Stimulated activated naive CD4-positive, alpha-beta T cell (primary cell): ENCODE results near the gene CASZ1.

Experiments used
- DNase-seq, 6 experiments: peaks; one replicate each; lab custom pipeline; 2025; lab: John Stamatoyannopoulos, UW

CASZ1 gene

DNA sequence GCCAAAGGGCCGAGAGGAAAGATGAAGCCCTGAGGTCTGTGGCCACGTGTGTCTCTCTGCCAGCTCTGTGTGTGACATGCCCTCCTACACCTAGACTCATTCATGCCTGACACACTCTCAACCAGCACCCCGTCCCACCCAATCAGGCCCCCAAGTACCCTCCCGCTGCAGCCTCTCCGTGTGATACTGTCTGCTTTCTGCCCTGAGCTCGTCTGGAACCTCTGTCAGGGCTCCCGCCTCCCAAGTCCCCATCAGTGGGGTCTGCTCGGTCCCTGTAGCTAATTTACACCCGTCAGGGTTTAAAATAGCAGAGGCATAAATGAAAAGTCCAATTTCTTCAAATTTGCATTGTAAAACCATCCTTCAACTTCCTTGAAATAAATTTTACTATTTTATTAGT is 20.7 kb downstream of the CASZ1 start:
- no peak for DNase-seq

- no peak for DNase-seq
Measured at GRCh38 chr1:10774615-10775310, 21.7 kb downstream of the CASZ1 start.

DNA sequence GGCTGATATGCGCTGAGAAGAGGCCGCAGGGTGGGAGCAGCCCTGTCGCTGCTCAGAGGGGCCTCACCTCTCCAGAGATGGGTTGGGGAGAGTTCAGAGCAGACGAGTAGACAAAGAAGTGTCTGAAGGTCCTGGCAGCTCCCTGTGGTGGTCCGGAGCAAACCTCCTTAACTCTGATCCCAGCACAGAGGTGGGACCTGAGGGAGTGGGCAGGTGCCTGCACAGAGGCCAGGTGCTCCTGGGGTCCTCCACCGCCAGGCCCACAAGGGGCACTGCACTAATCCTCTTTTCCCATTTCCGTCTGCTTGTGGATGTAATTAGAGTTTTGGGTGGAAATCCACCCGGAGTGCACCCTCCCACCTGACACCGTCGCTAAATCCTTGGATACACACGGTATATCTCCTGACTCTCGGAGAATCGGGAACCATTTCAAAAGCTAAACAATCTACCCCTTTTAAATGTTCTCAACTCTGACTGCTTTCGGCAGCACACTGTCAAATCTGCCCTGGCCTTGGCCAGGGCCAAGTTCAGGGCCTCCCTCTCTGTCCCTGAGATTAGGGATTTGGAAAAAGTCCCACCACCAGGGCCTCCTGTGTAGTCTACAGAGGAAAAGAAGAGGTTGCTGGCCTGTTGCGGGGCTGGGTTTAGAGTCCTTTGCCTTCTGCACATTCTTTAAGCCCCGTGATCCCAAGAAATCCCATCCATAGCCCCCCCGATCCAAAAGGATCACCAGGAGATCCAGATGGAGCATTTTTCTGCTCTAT is 22.4 kb downstream of the CASZ1 start:
- no peak for DNase-seq

DNA sequence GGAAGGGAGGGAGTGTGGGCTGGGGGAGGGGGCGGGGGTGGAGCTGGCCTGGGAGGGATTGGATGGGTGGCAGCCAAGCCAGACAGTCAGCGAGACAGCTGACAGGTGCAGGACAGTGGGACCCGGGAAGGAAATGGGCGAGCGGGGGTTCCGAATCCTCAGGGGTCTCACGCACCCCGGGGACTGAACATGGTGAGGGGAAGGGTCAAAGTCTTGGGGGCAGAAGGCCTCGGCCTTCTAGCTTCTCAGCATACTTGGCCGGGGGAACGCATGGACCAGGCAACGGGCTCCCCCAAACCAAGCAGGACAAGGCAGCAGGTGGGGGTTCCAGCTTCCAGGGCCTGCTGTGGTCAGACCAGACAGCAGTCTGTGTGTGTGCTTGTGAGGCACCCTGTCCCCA is 23.1 kb downstream of the CASZ1 start:
- no peak for DNase-seq

GRCh38 chr1:10772711-10773110 is 23.7 kb downstream of the CASZ1 start:
- no peak for DNase-seq

GRCh38 chr1:10771789-10772188 is 24.7 kb downstream of the CASZ1 start:
- no peak for DNase-seq

- no peak for DNase-seq
Measured at GRCh38 chr1:10768552-10768951, 27.9 kb downstream of the CASZ1 start.

GRCh38 chr1:10767282-10767681 is 29.2 kb downstream of the CASZ1 start:
- no peak for DNase-seq

GRCh38 chr1:10765734-10766478 is 30.5 kb downstream of the CASZ1 start:
- DNase-seq: no peak

- no peak for DNase-seq
Measured at GRCh38 chr1:10765304-10765703, 31.1 kb downstream of the CASZ1 start.

DNA sequence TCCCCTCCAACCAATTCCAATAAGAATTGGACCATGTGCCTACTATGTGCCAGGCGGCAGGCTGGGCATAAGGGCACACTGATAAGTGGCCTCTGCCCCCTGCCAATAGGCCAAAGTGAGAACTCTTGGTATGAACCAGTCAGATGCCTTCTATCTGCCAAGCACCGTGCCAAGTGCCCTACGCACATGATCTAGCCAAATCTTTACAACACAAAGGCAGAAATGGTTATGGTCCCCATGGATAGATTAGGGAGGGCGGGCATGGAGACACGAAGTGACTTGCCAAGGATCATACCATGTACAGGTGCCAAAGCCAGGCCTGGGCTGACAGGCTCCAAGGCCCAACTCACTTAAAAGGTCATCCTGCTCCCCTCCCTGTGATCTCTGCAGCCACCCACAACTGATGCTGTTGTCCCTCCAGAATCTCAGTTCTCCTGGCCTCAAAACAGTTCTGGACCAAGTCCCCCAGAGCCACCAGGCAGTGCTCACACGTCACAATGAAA is 32.1 kb downstream of the CASZ1 start:
- DNase-seq: no peak

DNA sequence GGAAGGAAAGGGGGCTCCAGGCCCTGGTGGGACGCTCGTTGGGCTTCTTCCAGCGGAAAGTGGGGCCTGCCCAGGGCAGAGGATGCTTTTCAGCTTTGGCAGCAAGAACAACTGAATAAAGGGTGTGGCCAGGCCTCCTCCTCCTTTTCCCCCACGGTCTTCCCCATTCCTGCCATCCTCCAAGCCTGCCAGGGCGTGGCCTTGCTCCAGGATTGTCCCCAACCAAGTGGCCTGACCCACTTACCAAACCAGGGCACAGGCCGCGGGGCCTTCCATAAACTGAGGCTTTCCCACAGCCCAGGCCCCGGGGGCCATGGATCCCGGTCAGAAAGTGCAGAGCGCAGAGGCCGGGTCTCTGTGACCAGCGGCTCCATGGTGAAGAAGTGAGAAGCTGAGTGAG is 33.6 kb downstream of the CASZ1 start:
- DNase-seq: no peak

DNA sequence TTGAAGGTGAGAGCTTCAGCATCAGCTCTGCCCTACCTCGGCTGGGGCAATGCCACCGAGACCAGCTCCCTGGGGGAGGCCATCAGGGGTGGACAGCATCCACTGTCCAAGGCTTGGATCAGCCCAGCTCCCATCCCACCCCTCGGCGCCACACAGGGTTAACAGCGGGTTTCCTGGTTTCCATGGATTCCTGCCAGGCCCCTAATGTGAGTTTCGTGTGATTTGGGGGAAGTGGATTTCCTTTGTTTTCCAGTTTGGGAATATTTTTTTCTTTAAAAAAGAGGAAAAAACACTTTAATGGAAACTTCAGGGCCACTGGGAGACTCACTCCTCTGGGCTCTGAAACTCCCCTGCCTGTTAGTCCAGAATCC is 34.3 kb downstream of the CASZ1 start:
- DNase-seq: no peak

- no peak for DNase-seq
Measured at GRCh38 chr1:10761503-10762152, 34.8 kb downstream of the CASZ1 start.

DNA sequence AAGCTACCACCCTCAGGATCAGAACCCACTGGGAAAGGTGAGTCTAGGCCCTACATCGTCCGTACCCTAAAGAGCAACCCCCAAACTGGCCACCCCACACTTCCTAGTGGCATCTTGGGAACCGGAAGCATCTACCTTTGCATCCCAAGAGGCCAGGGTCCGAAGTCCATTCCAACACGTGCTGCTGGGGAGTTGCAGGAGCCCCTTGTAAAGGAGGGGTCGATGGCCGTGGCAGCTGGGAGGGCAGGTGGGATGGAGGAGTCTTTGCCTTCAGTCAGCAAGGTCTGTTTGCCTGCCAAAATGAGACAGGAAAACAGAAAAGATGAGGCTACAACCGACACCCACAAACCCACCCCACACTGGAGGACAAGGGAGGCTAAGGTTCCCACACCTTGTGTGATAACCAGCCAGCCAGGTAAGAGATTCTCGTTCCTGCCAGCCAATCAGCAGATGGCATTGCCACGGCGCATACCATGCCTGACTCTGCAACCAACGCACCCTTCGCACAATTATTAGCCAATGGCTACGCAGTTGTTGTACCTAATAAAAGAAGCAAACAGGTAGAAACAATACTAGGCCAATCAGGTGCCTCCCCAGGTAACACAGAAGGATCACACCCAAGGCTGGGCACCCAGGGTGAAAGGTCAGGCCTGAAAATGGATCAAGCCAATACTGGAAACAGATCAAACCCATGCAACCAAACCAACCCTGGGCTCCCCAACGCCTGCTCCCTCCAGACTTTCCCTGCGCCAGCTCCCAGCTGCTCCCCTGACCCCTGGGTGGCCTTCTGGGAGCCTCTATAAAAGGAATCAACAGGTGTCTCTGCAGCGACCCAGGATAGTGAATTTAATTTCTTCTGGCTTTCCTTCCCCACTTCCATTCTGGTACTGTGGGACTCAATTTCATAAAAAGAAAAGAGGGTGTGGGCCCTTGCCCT is 35.6 kb downstream of the CASZ1 start:
- DNase-seq: no peak

GRCh38 chr1:10759413-10760200 is 36.8 kb downstream of the CASZ1 start:
- no peak for DNase-seq

DNA sequence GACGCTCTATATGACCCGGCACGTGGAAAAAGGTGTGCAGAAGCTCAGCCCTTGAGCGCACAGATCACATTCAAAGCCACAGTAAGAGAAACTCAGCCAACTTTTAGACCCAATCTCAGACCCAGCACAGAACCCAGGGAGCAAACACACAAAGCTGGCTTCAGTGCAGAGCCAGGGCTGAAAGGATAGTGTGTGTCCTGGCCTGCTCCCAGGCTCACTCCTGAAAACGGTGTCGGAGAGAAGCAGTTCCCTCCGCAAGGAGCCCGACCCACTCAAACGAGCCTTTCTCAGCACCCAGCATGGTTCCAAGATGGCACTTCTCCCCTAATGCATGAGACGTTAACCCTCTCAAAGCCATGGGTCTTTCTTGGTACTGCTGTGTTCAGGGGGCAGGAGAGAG is 39.6 kb downstream of the CASZ1 start:
- DNase-seq: no peak

- peak; percentile 35 to 78 (median 60) for DNase-seq
Measured at GRCh38 chr1:10755970-10756521, 40.4 kb downstream of the CASZ1 start.

- DNase-seq: no peak
Measured at GRCh38 chr1:10754568-10755329, 41.7 kb downstream of the CASZ1 start.
